Stomach (tissue), 9 donors: ENCODE measurements around the gene SPHK1. TPM values are rescaled to one million over a fixed set of nuclear protein-coding genes. Genes with fewer than 3 reads are reported as not detected.

Experiments used
- DNase-seq, 2 donors: peaks; one replicate each; pipeline versions ENCODE4 v3.0.0 to v3.0.0-alpha.2; 2013 to 2019
- H3K27ac ChIP-seq, 5 donors: fragments of 200-600 bp in 4 of 5; sonication (generic) in 4 of 5; one replicate each; pipeline ENCODE4 v1.5.1; 2013 to 2019; ENCODE audit warnings: mild to moderate bottlenecking in 1 of 5, moderate library complexity in 1 of 5
- H3K27me3 ChIP-seq, 3 donors: fragments of 200-600 bp; sonication (generic); one replicate each; pipeline ENCODE4 v1.5.1; 2017 to 2019; ENCODE audit warnings: mixed run types in 1 of 3
- H3K36me3 ChIP-seq, 4 donors: fragments of 200-600 bp; sonication (generic); 1 replicate in 3 of 4; 2 replicates in 1 of 4; pipeline ENCODE4 v1.5.1; 2016 to 2019
- H3K4me1 ChIP-seq, 4 donors: fragments of 200-600 bp; sonication (generic); one replicate each; pipeline ENCODE4 v1.5.1; 2016 to 2019
- H3K4me3 ChIP-seq, 4 donors: fragments of 200-600 bp; sonication (generic) in 3 of 4; one replicate each; pipeline ENCODE4 v1.5.1; 2016 to 2019; ENCODE audit warnings: mild to moderate bottlenecking in 1 of 4
- H3K9me3 ChIP-seq, 4 donors: fragments of 200-600 bp; sonication (generic); one replicate each; pipeline ENCODE4 v1.5.1; 2016 to 2019
- CTCF ChIP-seq, 7 experiments: fragments of 450-650 bp in 4 of 7; fragments of 200-600 bp in 3 of 7; sonication (generic) in 3 of 7; IDR thresholded peaks; one replicate each; pipeline ENCODE4 v1.5.1; 2016 to 2019; ENCODE audit warnings: antibody characterized with exemption in 7 of 7, control low read depth in 2 of 7, mild to moderate bottlenecking in 1 of 7
- EP300 ChIP-seq: sonication (generic); formaldehyde crosslinking; IDR thresholded peaks from one replicate; pipeline ENCODE4 v1.6.1; 2017; ENCODE audit warnings: antibody characterized with exemption
- POLR2A ChIP-seq, 4 donors: fragments of 450-650 bp; IDR thresholded peaks; one replicate each; pipeline ENCODE4 v1.6.1; 2016; ENCODE audit warnings: antibody characterized with exemption in 4 of 4, control low read depth in 2 of 4, mild to moderate bottlenecking in 1 of 4, moderate library complexity in 1 of 4
- POLR2AphosphoS5 ChIP-seq, 3 donors: sonication (generic); formaldehyde crosslinking; IDR thresholded peaks; one replicate each; pipeline ENCODE4 v1.6.1; 2016; ENCODE audit warnings: antibody characterized with exemption in 3 of 3
- WGBS, 5 donors: extraction: QIAGEN DNeasy Blood & Tissue Kit in 3 of 5; methylation state at CpG; one replicate each; pipeline versions ENCODE4 v1.1.5 to v1.1.7; 2013 to 2018; 5-methylcytosine and 5-hydroxymethylcytosine counted together
- intact Hi-C: fragments of 100-400 bp; cut with DNase I; formaldehyde crosslinking; loops from one replicate; pipeline ENCODE4 v1.15.1; 2023; ENCODE audit warnings: low total_unique reads
- polyA plus RNA-seq, 3 donors: library from polyadenylated mRNA; stranded (reverse); fragments of 200-250 nt; gene quantifications; one replicate each; pipeline ENCODE4 v1.2.3, GENCODE V29; 2013
- total RNA-seq, 5 donors: library from RNA; depleted of rRNA; stranded (reverse); fragments of >200 nt; gene quantifications; one replicate each; pipeline versions ENCODE4 v1.1.0 to v1.2.3, GENCODE V29; 2014 to 2016
- donor health status: healthy with polysubstance abuse.
- donor health status: Bipolar disorder and iron deficiency.
- donor health status: healthy.

Gene SPHK1
- total and polyA plus RNA-seq, 8 donors = 0.45 to 13.9 (median 5.8) TPM; not detected in 1

GRCh38 chr17:76431509-76431908 is 47.1 kb downstream of the SPHK1 start:
- Histone ChIP-seq H3K9me3 (no peaks in the 10 kb centered on the region), H3K4me3 (no peak overlapping the region), H3K27ac (no peak overlapping the region), H3K27me3 (no peaks in the 10 kb centered on the region), H3K36me3 (peaks cover 0 to 14% (median 3%) of the 10 kb centered on the region in 4 donors), H3K4me1 (peaks cover 7 to 34% (median 17%) of the 10 kb centered on the region in 4 donors)
- intact Hi-C loops = no loop called here
- no peak for DNase-seq
- 91 to 94% (median 93%) methylated on average over 2 of the region's 2 CpGs for WGBS, 5 donors
- TF ChIP-seq POLR2A (IDR thresholded peaks at IDR 0.05) (no peak), EP300 (no peak), CTCF (IDR thresholded peaks at IDR 0.05) (no peak), POLR2AphosphoS5 (IDR thresholded peaks at IDR 0.05) (no peak)

- Histone ChIP-seq H3K4me3 (no peak overlapping the region), H3K27me3 (no peaks in the 10 kb centered on the region), H3K36me3 (peaks cover 0 to 14% (median 3%) of the 10 kb centered on the region in 4 donors), H3K4me1 (peaks cover 7 to 29% (median 16%) of the 10 kb centered on the region in 4 donors), H3K9me3 (no peaks in the 10 kb centered on the region), H3K27ac (no peak overlapping the region)
- 75 to 88% (median 81%) methylated on average over 6 of the region's 6 CpGs for WGBS, 5 donors
- intact Hi-C loops = no loop called here
- DNase-seq = no peak
- TF ChIP-seq EP300 = no peak
- no peak for TF ChIP-seq POLR2AphosphoS5 (IDR thresholded peaks at IDR 0.05)
- TF ChIP-seq CTCF (IDR thresholded peaks at IDR 0.05) = no peak
- TF ChIP-seq POLR2A (IDR thresholded peaks at IDR 0.05) = no peak
Measured at GRCh38 chr17:76432004-76432403, 47.6 kb downstream of the SPHK1 start.

GRCh38 chr17:76432712-76433336 is 48.4 kb downstream of the SPHK1 start:
- Histone ChIP-seq H3K4me3 (no peak overlapping the region), H3K4me1 (peaks cover 3 to 21% (median 12%) of the 10 kb centered on the region in 4 donors), H3K9me3 (no peaks in the 10 kb centered on the region), H3K27me3 (no peaks in the 10 kb centered on the region), H3K27ac (no peak overlapping the region), H3K36me3 (peaks cover 0 to 14% (median 3%) of the 10 kb centered on the region in 4 donors)
- DNase-seq = no peak
- TF ChIP-seq POLR2AphosphoS5 (IDR thresholded peaks at IDR 0.05) (no peak), EP300 (no peak), CTCF (IDR thresholded peaks at IDR 0.05) (peak in 2 of 7 experiments; percentile 12 to 24), POLR2A (IDR thresholded peaks at IDR 0.05) (no peak)
- 78 to 84% (median 79%) methylated on average over 3 of the region's 3 CpGs for WGBS, 5 donors
- intact Hi-C loops = no loop called here

- Histone ChIP-seq H3K9me3 (no peaks in the 10 kb centered on the region), H3K4me1 (peaks cover 0 to 21% (median 12%) of the 10 kb centered on the region in 4 donors), H3K27me3 (no peaks in the 10 kb centered on the region), H3K36me3 (peaks cover 0 to 14% (median 3%) of the 10 kb centered on the region in 4 donors), H3K27ac (no peak overlapping the region), H3K4me3 (no peak overlapping the region)
- no peak for DNase-seq
- WGBS, 5 donors = 95 to 99% (median 95%) methylated on average over 9 of the region's 9 CpGs
- TF ChIP-seq POLR2A (IDR thresholded peaks at IDR 0.05) (no peak), POLR2AphosphoS5 (IDR thresholded peaks at IDR 0.05) (no peak), CTCF (IDR thresholded peaks at IDR 0.05) (no peak), EP300 (no peak)
- intact Hi-C loops = no loop called here
Measured at GRCh38 chr17:76433693-76434092, 49.3 kb downstream of the SPHK1 start.
